ENCODE measurements around the gene ME3.

ME3 gene

DNA sequence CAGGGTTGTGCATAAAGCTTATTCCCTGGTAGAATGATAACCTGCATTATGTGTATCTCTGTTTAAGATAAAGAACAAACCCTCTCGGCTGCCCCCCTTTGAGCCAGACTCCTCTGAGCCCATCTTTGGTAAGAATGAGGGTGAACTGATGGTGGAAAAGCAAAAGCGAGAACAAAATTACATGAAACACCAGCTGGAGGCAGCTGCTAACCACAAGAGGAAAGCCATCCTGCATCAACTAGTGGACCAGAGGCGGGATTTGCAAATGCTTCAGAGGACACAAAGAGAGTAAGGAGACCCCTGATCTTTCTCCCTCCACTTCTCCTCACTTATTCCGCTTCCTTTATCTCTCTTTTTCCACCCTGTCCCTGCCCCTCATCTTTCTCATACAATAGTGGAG is 257.4 kb downstream of the ME3 start:
- H3K4me3 ChIP-seq (ENCODE audit: low read length), result no peak overlapping the region
- no peak for TF ChIP-seq ZNF274 (IDR thresholded peaks at IDR 0.05; ENCODE audit: low read depth, low read length)

GRCh38 chr11:86414032-86414431 is 258.4 kb downstream of the ME3 start:
- no peak for TF ChIP-seq ZNF274 (IDR thresholded peaks at IDR 0.05; ENCODE audit: low read depth, low read length)
- no peak overlapping the region for H3K4me3 ChIP-seq (ENCODE audit: low read length)

- TF ChIP-seq ZNF274 (IDR thresholded peaks at IDR 0.05; ENCODE audit: low read depth, low read length), result no peak
- no peak overlapping the region for H3K4me3 ChIP-seq (ENCODE audit: low read length)
Measured at GRCh38 chr11:86408845-86409244, 263.6 kb downstream of the ME3 start.

DNA sequence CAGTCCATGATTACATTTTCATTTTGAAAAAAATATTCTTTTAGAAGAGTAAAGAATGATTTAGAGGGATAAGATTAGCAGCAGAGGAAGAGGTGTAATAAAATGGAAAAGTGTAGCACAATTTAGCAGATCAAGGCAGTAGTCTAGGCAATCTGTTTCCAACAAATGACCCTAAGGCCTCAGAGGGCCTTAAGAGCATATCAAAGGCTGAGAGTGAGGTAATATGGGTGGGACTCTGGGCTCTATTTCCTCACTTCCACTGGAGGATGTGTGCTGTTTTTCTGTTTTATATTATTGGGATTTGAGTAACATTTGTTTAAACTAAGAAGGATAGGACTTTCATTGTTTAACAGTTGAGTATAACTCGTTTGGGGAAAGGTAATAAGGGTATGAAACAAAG is 269.0 kb downstream of the ME3 start:
- no peak for TF ChIP-seq ZNF274 (IDR thresholded peaks at IDR 0.05; ENCODE audit: low read depth, low read length)
- no peak overlapping the region for H3K4me3 ChIP-seq (ENCODE audit: low read length)

DNA sequence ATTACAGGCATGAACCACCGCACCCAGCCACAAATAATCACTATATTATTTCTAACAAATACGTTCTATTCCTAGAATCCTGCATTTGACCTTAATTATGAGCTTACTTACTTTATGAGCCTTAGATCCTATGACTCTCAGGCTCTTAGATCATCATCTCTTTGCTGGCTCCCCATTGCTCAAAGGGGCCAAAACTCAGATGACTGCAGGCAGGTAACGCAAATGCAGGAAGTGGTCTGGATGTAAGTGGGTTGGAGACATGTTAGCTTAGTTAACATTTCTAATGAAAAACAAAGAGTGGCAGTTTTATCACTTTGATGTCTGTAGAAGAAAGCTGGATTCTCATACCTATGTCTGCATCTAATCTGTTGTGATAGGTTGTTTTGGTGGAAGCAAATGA is 274.3 kb downstream of the ME3 start:
- H3K4me3 ChIP-seq (ENCODE audit: low read length), result no peak overlapping the region
- no peak for TF ChIP-seq ZNF274 (IDR thresholded peaks at IDR 0.05; ENCODE audit: low read depth, low read length)

DNA sequence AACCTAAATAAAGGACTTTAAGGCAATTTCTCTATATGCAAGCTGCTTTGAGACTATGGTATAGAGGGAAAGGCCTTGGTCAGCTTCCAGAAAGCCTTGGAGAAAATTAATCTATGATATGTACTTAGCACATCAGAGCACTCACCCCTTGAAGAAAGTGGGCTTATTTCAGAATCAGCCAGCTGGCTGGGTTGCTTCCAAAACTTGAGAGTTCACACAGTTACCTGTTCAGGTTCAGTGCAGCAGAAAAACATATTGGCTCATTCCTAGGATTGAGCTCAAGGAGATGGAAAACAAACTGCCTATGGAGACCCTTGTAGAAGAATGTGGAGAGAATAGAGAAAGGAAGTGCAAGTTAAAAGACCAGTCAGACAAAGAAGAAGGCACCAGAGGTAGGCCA is 275.1 kb downstream of the ME3 start:
- TF ChIP-seq ZNF274 (IDR thresholded peaks at IDR 0.05; ENCODE audit: low read depth, low read length), result no peak
- H3K4me3 ChIP-seq (ENCODE audit: low read length), result no peak overlapping the region

DNA sequence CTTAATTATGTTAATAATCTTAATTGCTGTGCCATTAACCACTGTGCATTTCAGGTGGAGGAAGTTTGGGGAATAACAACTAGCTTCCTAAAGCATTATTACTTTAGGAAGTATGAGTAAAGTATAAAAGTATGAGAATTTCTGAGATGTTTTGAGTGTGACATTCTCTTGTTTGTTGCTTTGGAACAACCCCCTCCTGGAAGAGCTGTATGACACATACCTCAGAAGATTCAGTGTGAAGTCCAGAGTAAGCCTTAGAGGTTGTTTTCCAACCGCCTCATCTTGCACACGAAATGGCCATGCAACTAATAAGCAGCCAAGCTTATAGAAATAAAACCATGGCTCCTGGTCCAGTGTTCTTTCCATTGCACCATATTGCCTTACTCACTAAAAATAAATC is 276.0 kb downstream of the ME3 start:
- no peak for TF ChIP-seq ZNF274 (IDR thresholded peaks at IDR 0.05; ENCODE audit: low read depth, low read length)
- no peak overlapping the region for H3K4me3 ChIP-seq (ENCODE audit: low read length)

- H3K4me3 ChIP-seq (ENCODE audit: low read length), result no peak overlapping the region
- TF ChIP-seq ZNF274 (IDR thresholded peaks at IDR 0.05; ENCODE audit: low read depth, low read length), result no peak
Measured at GRCh38 chr11:86395061-86395551, 277.3 kb downstream of the ME3 start.
